PFSK-1 (cell line): ENCODE data around the gene FAM32A.

ENCODE experiments used
- POLR2AphosphoS5 ChIP-seq: IDR thresholded peaks from 2 replicates; pipeline ENCODE4 v1.6.1; 2012; ENCODE audit warnings: low read depth, mild to moderate bottlenecking, control low read depth, low read length, moderate library complexity
- TAF1 ChIP-seq: IDR thresholded peaks from 2 replicates; pipeline ENCODE4 v1.6.1; 2012; ENCODE audit warnings: low read length, control low read depth, borderline replicate concordance; ENCODE audit not compliant: insufficient read depth

DNA sequence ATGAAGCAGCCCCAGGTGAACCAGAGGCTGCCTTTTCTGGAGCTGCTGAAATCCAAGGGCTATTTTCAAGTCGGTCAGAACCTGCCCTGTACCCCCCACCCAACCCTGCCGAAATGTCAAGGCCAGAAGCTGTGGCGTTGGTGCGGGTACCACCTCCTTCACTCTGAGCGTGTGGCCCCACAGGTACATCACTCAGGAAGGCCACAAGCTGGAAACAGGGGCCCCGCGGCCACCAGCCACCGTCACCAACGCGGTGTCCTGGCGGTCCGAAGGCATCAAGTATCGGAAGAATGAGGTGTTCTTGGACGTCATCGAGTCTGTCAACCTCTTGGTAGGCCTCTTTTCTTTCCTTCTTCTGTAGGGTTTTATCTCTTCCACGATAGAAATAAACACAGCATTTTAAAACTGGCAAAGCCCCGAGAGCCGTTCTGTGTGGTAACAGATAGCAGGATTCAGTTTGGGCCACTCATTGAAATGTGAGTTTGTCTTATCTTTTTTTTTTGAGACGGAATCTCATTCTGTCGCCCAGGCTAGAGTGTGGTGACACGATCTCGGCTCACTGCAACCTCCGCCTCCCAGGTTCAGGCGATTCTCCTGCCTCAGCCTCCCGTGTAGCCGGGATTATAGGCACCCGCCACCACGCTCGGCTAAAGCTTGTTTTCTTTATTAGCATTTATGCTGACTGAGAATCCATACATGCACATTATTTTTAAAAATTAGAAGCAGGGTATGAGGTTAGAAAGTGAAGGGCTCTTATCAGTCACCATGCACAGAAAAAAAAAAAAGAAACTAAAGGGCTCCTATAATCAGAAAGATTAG is 23.8 kb downstream of the FAM32A start:
- TF ChIP-seq POLR2AphosphoS5 (no peak), TAF1 (no peak)
